Measurements from ENCODE around the gene TMED9.

TMED9 gene

GRCh38 chr5:177578316-177578715 is 13.7 kb upstream of the TMED9 start:
- DNase-seq (ENCODE audit: low spot score), result no peak

GRCh38 chr5:177588413-177588909 is 3.5 kb upstream of the TMED9 start:
- no peak for DNase-seq (ENCODE audit: low spot score)

GRCh38 chr5:177590406-177590805 is 1.6 kb upstream of the TMED9 start:
- DNase-seq (ENCODE audit: low spot score), result no peak

GRCh38 chr5:177591690-177592009 is 353 bp upstream of the TMED9 start:
- DNase-seq (ENCODE audit: low spot score), result no peak

DNA sequence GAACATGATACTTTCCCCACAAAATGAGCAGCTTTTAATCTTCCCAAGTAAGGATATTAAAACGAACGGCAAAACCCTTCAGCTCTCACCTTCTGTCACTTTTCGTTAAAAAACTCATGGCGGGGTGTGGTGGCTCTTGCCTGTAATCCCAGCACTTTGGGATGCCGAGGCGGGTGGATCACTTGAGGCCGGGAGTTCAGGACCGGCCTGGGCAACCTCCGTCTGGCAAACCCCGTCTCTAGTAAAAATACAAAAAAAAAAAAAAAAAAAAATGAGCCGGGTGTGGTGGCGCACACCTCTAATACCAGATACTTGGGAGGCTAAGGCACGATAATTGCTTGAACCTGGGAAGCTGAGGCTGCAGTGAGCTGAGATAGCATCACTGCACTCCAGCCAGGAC is 902 bp downstream of the TMED9 start:
- DNase-seq (ENCODE audit: low spot score), result no peak

GRCh38 chr5:177593511-177593910 is 1.5 kb downstream of the TMED9 start:
- no peak for DNase-seq (ENCODE audit: low spot score)

DNA sequence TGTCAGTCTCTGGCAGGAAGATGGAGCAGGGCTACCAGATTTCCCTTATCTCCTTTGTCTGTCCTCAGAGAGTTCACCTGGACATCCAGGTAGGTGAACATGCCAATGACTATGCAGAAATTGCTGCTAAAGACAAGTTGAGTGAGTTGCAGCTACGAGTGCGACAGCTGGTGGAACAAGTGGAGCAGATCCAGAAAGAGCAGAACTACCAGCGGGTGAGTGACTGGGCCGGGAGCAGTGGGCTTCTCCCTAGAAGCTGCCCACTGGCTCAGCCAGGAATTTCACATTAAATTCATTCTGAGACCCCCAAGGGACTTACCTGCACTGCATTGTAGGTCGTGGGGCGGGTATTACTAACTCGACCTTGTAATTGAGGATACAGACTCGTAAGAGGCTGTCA is 2.1 kb downstream of the TMED9 start:
- no peak for DNase-seq (ENCODE audit: low spot score)

- no peak for DNase-seq (ENCODE audit: low spot score)
These were observed 3.1 kb downstream of the TMED9 start for GRCh38 chr5:177595026-177595585.

DNA sequence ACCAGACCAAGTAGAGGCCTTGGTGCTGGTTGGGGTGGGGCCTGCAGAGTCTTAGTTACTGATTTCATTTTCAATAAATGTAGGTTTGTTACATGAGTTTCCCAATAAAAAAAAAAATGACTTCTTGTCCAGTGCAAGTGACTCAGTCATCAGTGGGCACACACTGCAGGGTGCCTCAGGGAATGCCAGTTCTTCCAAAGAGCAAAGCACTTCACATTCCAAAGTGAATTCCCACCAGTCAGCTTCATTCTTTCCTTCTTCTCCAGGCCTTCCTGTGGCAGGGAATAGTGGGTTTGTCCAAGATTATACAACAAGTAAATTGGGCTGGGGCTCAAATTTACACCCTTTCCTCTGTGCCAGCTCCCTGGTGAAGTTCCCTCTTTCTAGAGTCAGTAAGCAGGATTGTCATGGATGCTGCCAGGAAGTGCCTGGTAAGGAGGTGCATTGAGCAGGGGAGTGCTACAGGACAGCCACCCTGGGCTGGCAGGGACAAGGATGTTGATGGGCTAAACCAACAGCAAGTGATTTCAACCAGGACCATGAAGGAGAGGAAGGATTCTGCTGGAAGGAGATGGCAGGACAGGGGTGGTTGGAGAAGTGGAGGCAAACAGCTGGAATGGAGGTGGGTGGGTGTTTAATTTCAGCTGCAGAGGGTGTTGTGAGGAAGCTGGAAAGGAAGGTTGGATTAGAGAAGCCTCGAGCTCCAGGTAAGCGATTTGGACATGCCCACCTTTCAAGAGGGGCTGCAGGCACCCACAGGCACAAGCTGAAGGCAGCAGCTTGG is 4.2 kb downstream of the TMED9 start:
- no peak for DNase-seq (ENCODE audit: low spot score)

DNA sequence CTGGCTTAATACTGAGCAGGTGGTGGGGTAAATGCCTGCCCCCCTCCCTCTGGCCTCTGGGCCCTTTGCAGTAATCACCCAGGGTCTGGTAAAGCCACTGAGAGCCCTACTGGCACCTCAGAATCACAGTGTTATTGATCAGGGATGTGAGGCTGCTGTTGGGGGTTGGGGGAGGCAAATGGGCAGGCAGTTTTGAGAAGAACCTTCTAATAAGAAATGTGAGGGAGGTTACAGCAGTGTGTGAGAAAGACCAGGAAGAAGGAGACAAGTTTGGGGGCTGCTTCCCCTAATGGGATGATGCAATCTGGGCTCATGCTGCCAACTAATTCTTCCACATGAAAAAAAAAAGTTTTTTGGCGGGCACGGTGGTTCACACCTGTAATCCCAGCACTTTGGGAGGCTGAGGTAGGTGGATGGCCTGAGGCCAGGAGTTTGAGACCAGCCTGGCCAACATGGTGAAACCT is 4.8 kb downstream of the TMED9 start:
- no peak for DNase-seq (ENCODE audit: low spot score)

DNA sequence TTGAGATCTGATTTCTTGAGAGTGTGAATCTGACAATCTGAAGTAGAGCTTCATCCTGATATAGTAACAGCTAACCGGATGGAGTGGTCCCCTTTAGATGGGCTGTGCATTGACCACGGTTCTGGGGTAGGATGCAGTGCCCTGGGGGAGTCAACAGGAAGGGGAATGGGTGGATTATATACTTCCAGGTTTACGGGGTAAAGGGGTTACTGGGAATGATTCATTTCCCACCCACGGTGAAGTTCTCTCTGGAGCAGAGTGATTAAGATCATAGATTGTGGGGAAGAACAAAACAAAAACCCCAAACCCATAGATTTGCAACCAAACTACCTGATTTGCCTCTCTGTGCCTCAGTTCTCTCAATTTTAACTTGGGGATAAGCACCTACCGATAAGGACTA is 6.5 kb downstream of the TMED9 start:
- DNase-seq (ENCODE audit: low spot score), result no peak

DNA sequence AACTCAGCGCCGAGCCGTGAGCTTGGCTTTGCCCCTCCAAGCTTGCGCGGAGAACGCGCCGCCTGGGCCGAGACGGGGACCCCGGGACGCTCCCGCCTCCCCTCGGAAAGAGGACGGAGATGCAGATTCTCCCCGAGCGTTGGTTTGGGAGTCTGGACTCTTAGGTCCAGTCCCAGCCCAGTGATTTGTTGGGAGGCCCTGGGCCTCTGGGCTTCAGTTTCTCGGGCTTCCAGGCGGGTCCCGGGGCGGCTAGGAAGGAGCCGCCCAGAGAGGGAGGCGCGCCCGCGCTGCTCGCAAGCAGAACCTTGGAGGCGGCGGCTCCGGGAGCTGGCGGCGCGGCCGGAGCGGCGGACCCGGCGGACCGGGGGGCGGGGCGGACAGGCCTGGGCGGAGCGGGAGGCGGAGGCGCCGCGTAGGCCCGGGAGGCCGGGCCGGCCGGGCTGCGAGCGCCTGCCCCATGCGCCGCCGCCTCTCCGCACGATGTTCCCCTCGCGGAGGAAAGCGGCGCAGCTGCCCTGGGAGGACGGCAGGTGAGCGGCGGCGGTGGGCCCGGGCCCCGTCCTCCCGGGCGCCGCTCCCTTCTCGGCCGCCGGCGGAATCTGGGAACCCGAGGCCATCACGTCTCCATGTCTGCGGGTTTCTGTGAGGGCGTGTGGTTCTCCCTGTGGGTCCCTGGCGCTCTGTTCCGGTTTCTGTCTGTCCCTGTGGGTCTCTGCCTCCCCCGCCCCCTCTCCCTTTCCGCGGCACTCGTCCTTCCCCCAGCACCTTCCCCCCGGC is 7.9 kb downstream of the TMED9 start, which contains the start of gene B4GALT7:
Gene B4GALT7, plus strand, starts transcription at position 402 of the 777 bp plus-strand sequence. Its CDS starts 79 bp downstream, at position 481.
- peak; percentile 87 for DNase-seq (ENCODE audit: low spot score)

DNA sequence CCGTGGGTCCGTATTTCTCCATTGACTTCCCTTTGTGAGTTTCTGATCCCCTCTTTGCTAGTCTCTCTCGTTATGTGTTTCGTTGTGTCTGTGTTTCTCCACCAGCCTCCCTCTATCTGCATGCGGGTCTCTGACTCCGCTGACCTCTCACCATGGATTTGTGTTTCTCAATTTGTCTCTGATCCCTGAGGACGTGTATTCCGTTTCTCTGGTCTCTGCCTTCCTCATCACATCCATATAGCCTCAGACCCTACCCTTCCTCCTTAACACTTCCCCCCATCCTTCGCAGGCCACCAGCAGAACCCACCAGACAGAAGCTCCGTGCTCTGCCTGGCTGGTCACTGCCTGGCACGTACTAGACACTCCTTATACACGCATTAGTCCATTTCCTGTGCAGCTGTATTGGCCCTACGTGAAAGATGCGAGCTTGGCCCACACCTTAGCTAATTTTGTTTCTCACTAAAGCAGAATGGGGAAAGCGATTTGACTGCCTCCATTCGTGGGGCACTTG is 8.6 kb downstream of the TMED9 start:
- DNase-seq (ENCODE audit: low spot score), result no peak

- DNase-seq (ENCODE audit: low spot score), result no peak
These were observed 9.1 kb downstream of the TMED9 start for GRCh38 chr5:177601126-177601525.

DNA sequence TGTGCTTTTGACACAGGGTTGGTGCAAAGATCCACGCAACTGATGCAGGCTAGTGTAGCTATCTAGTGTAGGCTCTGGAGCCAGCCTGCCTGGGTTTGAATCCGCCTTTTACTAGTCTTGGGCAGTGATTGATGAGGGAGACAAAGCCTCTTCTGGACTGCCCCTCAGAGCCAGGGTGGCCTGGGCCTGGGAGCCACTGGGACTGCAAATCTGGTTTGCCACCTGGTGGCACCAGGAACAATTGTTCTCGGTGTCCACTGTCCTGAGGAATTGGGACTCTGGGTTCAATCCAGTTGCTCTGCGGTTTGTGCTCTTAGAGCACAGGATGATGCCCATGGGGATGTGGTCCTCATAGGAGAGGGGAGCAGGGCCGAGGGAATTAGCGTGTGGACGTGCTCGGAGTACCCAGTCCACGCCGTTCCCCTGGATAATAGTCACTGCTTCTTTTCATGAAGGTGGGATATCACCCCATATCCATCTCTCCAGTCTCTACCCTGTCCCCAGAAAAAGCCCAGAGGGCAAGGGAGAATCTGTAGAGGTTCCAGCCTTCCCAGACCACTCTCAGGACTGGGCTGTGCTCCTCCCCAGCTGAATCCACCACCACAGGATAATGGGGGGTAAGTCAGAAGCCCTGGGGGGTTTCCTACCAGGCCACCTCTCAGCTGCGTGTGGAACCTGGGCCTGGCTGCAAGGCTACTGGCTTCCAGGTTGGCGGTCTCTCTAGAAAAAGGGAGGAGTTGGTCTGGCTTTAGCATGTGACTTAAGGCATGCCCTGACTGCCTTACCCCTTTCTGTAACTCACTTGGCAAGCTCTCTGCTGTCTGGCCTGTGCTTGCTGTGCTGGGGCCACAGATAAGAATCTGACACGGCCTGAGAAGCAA is 9.8 kb downstream of the TMED9 start:
- DNase-seq (ENCODE audit: low spot score), result no peak

DNA sequence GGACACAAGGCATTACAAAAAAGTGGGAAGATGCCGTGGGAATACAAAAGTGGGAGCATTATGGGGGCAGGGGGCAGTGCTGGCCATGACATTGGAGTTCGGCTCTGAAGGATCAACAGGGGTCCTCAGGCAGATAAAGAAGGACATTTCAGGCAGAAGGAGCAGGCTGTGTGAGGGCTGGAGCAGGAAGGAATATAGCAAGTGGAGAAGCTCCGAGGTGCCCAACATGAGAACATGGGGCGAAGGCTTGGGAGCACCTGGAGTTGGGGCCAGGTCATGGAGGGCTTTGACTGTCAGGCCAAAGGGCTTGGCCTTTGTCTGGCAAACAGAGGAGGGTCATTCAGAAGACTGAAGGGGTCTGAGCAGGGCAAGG is 10.4 kb downstream of the TMED9 start:
- no peak for DNase-seq (ENCODE audit: low spot score)

GRCh38 chr5:177603631-177604030 is 11.6 kb downstream of the TMED9 start:
- DNase-seq (ENCODE audit: low spot score), result no peak

DNA sequence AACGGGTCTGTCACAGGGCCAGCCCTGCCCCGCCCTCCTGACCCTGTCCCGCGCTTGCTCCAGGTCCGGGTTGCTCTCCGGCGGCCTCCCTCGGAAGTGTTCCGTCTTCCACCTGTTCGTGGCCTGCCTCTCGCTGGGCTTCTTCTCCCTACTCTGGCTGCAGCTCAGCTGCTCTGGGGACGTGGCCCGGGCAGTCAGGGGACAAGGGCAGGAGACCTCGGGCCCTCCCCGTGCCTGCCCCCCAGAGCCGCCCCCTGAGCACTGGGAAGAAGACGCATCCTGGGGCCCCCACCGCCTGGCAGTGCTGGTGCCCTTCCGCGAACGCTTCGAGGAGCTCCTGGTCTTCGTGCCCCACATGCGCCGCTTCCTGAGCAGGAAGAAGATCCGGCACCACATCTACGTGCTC is 12.1 kb downstream of the TMED9 start:
- DNase-seq (ENCODE audit: low spot score), result no peak

DNA sequence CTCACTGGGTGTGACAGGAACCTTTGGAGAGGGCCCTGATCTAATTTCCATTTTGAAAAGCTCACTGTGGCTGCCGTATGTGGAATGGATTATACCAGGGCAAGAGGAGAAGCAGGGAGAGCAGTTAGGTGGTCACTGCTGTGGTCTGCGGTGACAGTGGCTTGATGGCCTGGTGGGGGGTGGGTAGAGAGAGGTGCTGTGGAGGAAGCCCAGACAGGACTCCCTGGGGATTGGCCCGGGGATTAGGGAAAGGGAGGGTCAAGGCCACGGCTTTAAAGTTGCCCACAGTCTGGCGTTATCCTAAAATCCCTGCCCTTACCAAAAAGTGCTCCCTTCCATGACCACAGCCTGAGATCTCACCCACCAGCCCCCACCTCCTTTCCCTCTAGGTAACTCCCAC is 12.7 kb downstream of the TMED9 start:
- no peak for DNase-seq (ENCODE audit: low spot score)

DNA sequence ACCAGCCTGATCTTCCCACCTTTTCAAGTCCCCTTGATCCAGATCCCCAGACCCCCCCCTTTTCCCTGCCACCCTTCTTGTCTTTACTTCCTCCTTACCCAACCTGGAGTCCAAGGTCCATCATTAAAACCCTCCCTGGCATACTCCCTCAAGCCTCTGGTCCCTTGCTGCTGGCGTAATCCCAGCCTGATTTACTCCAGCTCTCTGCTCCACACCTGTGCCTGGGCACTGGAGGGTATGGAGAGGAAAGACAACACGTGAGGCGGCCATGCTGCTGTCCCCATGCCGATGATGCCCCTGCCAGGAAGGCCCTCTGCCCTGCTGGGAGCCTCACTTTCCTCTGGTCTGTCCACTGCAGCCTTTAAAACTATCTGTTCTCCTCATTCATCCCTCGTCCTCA is 13.1 kb downstream of the TMED9 start:
- DNase-seq (ENCODE audit: low spot score), result no peak

GRCh38 chr5:177605667-177606066 is 13.7 kb downstream of the TMED9 start:
- DNase-seq (ENCODE audit: low spot score), result no peak
